Caki2 (cell line): ENCODE results near the gene RUNX2. TPM values are rescaled to one million over a fixed set of nuclear protein-coding genes. Genes with fewer than 3 reads are reported as not detected.
"Not testable (repeated sequence)": the region's sequence is repeated elsewhere in the genome, so short reads cannot be mapped to it uniquely, and the experiment has no call there.

ENCODE experiments used
- DNase-seq: peaks from one replicate; pipeline ENCODE4 v3.0.0-alpha.2; 2015; ENCODE audit warnings: low read depth
- in situ Hi-C: cut with HindIII; loops from 2 replicates; pipeline ENCODE4 v1.10.0; 2016; ENCODE audit warnings: low sequenced_read_pairs, low pct_unique_long_range_greater_than_20kb, mixed read lengths
- total RNA-seq: library from RNA; depleted of rRNA; stranded (reverse); fragments of >200 nt; shearing (Covaris generic); gene quantifications from 2 replicates; pipeline ENCODE4 v1.2.3, GENCODE V29; 2014; ENCODE audit warnings: low replicate concordance

Gene RUNX2
- total RNA-seq, 1 experiment from 2014 or later = 2.7 TPM

GRCh38 chr6:45466686-45467085 is 138.6 kb downstream of the RUNX2 start:
- in situ Hi-C loops = no loop called here
- no peak for DNase-seq

- DNase-seq, in situ Hi-C loops: not testable (repeated sequence)
Measured at GRCh38 chr6:45467417-45467816, 139.3 kb downstream of the RUNX2 start.

GRCh38 chr6:45467853-45468252 is 139.7 kb downstream of the RUNX2 start:
- DNase-seq = no peak
- in situ Hi-C loops = no loop called here

GRCh38 chr6:45469663-45470062 is 141.5 kb downstream of the RUNX2 start:
- in situ Hi-C loops = no loop called here
- no peak for DNase-seq

GRCh38 chr6:45470131-45470738 is 142.1 kb downstream of the RUNX2 start:
- in situ Hi-C loops = no loop called here
- DNase-seq = no peak

GRCh38 chr6:45472382-45472781 is 144.3 kb downstream of the RUNX2 start:
- no peak for DNase-seq
- in situ Hi-C loops = no loop called here

GRCh38 chr6:45473121-45473993 is 145.2 kb downstream of the RUNX2 start:
- DNase-seq = no peak
- in situ Hi-C loops = no loop called here

GRCh38 chr6:45474376-45474775 is 146.2 kb downstream of the RUNX2 start:
- in situ Hi-C loops = no loop called here
- no peak for DNase-seq

- in situ Hi-C loops = no loop called here
- DNase-seq = no peak
Measured at GRCh38 chr6:45476341-45476740, 148.2 kb downstream of the RUNX2 start.

GRCh38 chr6:45477278-45477677 is 149.1 kb downstream of the RUNX2 start:
- no peak for DNase-seq

GRCh38 chr6:45477790-45478189 is 149.7 kb downstream of the RUNX2 start:
- no peak for DNase-seq
- in situ Hi-C loops = no loop called here

More at GRCh38 chr6:45477278-45477677, 149.1 kb downstream of the RUNX2 start:
- in situ Hi-C loops = no loop called here

- in situ Hi-C loops = no loop called here
- no peak for DNase-seq
Measured at GRCh38 chr6:45478240-45478639, 150.1 kb downstream of the RUNX2 start.

GRCh38 chr6:45479834-45480751 is 152.0 kb downstream of the RUNX2 start:
- DNase-seq = no peak
- in situ Hi-C loops = no loop called here

GRCh38 chr6:45480752-45481415 is 152.8 kb downstream of the RUNX2 start:
- DNase-seq = no peak
- in situ Hi-C loops = no loop called here

- DNase-seq = no peak
- in situ Hi-C loops = no loop called here
Measured at GRCh38 chr6:45483021-45483420, 154.9 kb downstream of the RUNX2 start.

GRCh38 chr6:45483501-45483900 is 155.4 kb downstream of the RUNX2 start:
- no peak for DNase-seq
- in situ Hi-C loops = no loop called here

GRCh38 chr6:45486736-45487135 is 158.6 kb downstream of the RUNX2 start:
- in situ Hi-C loops = no loop called here
- DNase-seq = no peak

- in situ Hi-C loops = no loop called here
- no peak for DNase-seq
Measured at GRCh38 chr6:45487645-45488044, 159.5 kb downstream of the RUNX2 start.
